ENCODE data around the gene DIAPH2.

The DIAPH2 gene

GRCh38 chrX:96982161-96982560, 297.5 kb downstream of the DIAPH2 start:
- no peak for DNase-seq

GRCh38 chrX:96984538-96984937, 299.9 kb downstream of the DIAPH2 start:
- no peak for DNase-seq

- DNase-seq: no peak
These were observed 300.4 kb downstream of the DIAPH2 start for GRCh38 chrX:96985046-96985445.

GRCh38 chrX:96987228-96987627, 302.6 kb downstream of the DIAPH2 start:
- no peak for DNase-seq

GRCh38 chrX:96989830-96990571, 305.4 kb downstream of the DIAPH2 start:
- no peak for DNase-seq

- no peak for DNase-seq
These were observed 309.5 kb downstream of the DIAPH2 start for GRCh38 chrX:96994093-96994492.

GRCh38 chrX:96997196-96997595, 312.6 kb downstream of the DIAPH2 start:
- no peak for DNase-seq

- DNase-seq: no peak
These were observed 316.2 kb downstream of the DIAPH2 start for GRCh38 chrX:97000682-97001368.

GRCh38 chrX:97006167-97006566, 321.5 kb downstream of the DIAPH2 start:
- DNase-seq: no peak

- DNase-seq: no peak
These were observed 324.7 kb downstream of the DIAPH2 start for GRCh38 chrX:97009391-97009790.

GRCh38 chrX:97011540-97011939, 326.9 kb downstream of the DIAPH2 start:
- no peak for DNase-seq

- DNase-seq: no peak
These were observed 331.5 kb downstream of the DIAPH2 start for GRCh38 chrX:97016106-97016505.

- DNase-seq: no peak
These were observed 337.0 kb downstream of the DIAPH2 start for GRCh38 chrX:97021680-97022079.

GRCh38 chrX:97026406-97026805, 341.8 kb downstream of the DIAPH2 start:
- no peak for DNase-seq

- DNase-seq: no peak
These were observed 342.8 kb downstream of the DIAPH2 start for GRCh38 chrX:97027384-97027922.

GRCh38 chrX:97030463-97030862, 345.8 kb downstream of the DIAPH2 start:
- no peak for DNase-seq

- no peak for DNase-seq
These were observed 346.3 kb downstream of the DIAPH2 start for GRCh38 chrX:97030947-97031346.

- no peak for DNase-seq
These were observed 354.9 kb downstream of the DIAPH2 start for GRCh38 chrX:97039363-97040029.

GRCh38 chrX:97045470-97045869, 360.8 kb downstream of the DIAPH2 start:
- no peak for DNase-seq

GRCh38 chrX:97046867-97047266, 362.2 kb downstream of the DIAPH2 start:
- no peak for DNase-seq

- DNase-seq: no peak
These were observed 365.8 kb downstream of the DIAPH2 start for GRCh38 chrX:97050392-97050791.

- no peak for DNase-seq
These were observed 372.8 kb downstream of the DIAPH2 start for GRCh38 chrX:97057349-97057909.

- no peak for DNase-seq
These were observed 375.4 kb downstream of the DIAPH2 start for GRCh38 chrX:97060020-97060419.

Measured in CD4-positive, alpha-beta T cell treated with Interleukin-4 for 4 hours (primary cell).